ENCODE data around the gene CCN5. TPM values are rescaled to one million over a fixed set of nuclear protein-coding genes. Genes with fewer than 3 reads are reported as not detected.
"Not testable (repeated sequence)": the region's sequence is repeated elsewhere in the genome, so short reads cannot be mapped to it uniquely, and the experiment has no call there.

The CCN5 gene
- total RNA-seq, 1 donor from 2014 or later: not detected

DNA sequence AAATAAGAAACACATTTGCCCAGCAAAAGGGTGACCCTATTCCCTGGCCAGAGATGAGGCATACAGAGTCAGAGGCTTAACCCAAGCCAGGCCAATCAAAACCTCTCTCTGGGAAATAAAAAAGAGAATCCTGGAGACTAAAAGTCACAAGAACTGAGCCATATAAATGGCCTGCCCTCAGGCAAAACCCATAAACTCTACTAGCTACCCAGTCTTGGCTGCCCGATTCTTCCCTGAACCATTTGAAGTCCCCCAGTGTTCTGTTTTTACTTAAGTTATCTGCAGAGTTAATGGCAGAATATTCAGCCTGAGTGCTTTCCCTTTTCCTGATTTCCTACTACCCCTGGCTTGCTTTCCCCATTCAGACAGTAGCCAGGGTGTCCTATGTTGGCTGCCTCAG lies 44.4 kb downstream of the CCN5 start:
- TF ChIP-seq, protein P1, sequence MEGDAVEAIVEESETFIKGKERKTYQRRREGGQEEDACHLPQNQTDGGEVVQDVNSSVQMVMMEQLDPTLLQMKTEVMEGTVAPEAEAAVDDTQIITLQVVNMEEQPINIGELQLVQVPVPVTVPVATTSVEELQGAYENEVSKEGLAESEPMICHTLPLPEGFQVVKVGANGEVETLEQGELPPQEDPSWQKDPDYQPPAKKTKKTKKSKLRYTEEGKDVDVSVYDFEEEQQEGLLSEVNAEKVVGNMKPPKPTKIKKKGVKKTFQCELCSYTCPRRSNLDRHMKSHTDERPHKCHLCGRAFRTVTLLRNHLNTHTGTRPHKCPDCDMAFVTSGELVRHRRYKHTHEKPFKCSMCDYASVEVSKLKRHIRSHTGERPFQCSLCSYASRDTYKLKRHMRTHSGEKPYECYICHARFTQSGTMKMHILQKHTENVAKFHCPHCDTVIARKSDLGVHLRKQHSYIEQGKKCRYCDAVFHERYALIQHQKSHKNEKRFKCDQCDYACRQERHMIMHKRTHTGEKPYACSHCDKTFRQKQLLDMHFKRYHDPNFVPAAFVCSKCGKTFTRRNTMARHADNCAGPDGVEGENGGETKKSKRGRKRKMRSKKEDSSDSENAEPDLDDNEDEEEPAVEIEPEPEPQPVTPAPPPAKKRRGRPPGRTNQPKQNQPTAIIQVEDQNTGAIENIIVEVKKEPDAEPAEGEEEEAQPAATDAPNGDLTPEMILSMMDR (conservative IDR thresholded peaks at IDR 0.05; ENCODE audit: low read depth, low read length): no peak
- DNase-seq (ENCODE audit: low read depth): no peak
- no peak overlapping the region for H3K4me3 ChIP-seq (ENCODE audit: low read depth, low read length)

DNA sequence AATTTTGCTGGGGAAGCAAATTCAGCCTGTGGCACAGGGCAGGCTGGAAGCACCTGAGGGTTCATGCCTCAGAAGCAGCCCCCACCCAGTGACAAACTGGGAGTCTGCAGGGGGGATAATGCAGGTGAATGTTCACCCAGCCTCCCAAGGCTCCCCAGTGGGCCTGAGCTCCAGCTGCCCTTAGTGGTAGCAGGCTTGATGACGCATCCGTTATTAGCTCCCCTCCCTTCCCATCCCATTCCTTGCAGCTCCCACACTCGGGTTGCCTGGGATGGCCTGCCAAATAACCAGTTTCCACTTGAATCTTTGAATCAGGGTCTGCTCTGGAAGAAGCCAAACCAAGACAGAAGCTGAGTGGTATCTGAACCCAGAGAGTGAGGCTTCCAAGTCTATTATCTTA lies 46.3 kb downstream of the CCN5 start:
- TF ChIP-seq, protein P1 (conservative IDR thresholded peaks at IDR 0.05; ENCODE audit: low read depth, low read length): no peak
- no peak for DNase-seq (ENCODE audit: low read depth)
- no peak overlapping the region for H3K4me3 ChIP-seq (ENCODE audit: low read depth, low read length)

DNA sequence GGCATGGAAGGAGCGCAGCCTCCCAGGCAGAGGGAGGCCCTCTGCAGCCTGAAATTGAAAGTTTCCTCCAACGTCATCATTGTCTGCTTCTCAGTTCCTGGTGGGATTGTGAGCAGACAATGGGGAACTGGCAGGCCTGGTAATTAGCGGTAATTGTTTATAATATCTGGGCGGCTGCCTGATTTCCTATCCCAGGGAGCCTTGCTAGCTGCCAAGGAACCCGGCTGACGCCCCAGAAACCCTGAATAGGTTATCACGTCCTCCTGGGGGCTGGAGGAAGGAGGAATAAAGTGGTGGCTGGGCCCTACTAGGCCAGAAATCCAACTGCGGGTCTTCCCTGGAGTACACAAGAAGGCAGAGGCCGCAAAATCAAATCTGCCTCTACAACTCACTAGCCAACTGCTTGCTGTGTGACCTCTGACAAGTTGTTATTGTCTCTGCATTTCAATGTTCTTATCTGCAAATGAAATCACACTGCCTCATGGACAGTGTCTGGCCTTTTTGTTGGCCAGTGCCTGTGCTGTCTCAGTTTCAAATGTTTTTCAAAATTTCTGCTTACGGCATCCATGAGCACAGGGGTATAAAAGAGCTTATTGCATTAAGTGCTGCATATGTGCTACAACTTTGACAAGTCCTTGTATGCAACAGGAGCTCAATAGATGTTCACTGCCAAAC lies 47.4 kb downstream of the CCN5 start:
- TF ChIP-seq, protein P1 (conservative IDR thresholded peaks at IDR 0.05; ENCODE audit: low read depth, low read length): no peak
- DNase-seq (ENCODE audit: low read depth): no peak
- no peak overlapping the region for H3K4me3 ChIP-seq (ENCODE audit: low read depth, low read length)

DNA sequence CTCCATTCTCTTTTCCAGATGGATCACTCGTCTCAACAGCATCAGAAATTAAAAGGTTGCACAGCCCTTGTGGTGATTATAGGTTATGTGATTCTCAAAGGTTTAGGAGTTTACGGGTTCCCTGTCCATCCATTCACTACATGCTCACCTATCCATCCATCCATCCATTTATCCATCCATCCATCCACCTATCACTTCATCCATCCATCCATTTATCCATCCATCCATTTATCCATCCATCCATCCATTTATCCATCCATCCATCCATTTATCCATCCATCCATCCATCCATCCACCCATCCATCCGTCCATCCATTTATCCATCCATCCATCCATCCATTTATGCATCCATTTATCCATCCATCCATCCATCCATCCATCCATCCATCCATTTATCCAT lies 48.6 kb downstream of the CCN5 start:
- H3K4me3 ChIP-seq (ENCODE audit: low read depth, low read length); DNase-seq (ENCODE audit: low read depth): not testable (repeated sequence)

DNA sequence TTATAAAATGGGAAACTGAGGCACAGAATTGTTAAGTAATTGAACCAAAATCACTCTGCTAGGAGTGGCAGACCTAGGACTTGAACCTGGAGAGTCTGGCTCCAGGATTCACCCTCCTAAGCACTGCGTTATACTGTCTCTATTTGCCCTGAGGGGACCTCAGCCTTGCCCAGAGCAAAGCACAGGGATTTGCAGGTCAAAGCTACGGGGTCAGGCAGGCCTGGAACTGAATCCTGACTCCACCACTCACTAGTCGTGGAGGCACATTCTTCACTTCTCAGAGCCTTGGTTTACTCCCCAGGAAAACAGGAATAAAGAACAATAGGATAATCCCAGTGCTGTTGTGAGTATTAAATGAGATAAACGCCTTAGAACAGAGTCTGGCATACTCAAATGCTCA lies 49.9 kb downstream of the CCN5 start:
- no peak for DNase-seq (ENCODE audit: low read depth)
- TF ChIP-seq, protein P1 (conservative IDR thresholded peaks at IDR 0.05; ENCODE audit: low read depth, low read length): no peak
- H3K4me3 ChIP-seq (ENCODE audit: low read depth, low read length): no peak overlapping the region

DNA sequence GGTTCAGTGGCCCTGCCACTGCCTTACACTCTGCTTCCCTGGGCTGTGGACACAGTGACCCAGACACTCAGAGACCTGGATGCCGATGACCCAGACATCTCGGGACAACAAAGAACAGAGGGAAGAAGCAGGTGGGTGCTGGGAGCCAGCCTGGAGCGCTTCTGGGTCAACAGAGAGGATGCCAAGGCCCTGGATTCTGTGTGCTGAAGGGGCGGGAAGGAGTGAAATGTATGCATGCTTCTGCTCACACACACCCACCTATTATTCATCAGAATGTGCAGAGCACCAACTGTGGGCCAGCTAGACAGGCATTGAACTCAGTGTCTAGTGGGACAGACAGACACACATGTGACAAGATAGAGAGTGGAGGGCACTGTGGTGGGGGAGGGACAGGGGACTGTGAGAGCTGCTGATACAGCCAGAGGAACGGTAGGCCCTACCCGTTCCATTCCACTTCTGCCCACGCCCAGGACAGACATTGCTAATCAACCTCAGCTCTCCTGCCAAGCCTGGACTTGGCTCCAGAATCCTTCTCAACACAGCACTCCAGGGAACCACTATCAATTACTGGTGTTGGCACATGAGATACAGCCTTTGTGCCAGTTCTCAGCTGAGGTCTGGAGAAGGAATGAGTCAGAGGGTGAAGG lies 50.7 kb downstream of the CCN5 start:
- no peak for DNase-seq (ENCODE audit: low read depth)
- no peak overlapping the region for H3K4me3 ChIP-seq (ENCODE audit: low read depth, low read length)
- TF ChIP-seq, protein P1 (conservative IDR thresholded peaks at IDR 0.05; ENCODE audit: low read depth, low read length): no peak

DNA sequence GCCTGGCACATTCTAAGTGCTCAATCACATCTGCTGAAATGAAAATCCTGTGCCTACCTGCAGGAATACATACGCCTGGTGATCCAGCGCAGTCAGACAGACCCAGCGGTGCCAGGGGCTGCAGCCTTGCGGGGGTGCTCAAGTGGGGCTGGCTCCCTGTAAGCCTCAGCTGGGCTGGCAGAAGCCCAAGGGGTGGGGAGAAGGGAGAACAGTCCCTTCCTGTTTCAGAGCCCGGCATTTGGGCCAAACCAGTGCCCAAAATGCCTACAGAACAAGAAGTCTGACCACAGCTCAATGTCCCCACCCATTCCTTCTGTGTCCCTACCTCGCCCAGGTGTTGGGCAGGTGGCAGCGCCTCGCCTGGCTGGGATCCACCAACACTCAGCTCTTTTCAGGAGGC lies 53.1 kb downstream of the CCN5 start:
- H3K4me3 ChIP-seq (ENCODE audit: low read depth, low read length): no peak overlapping the region
- TF ChIP-seq, protein P1 (conservative IDR thresholded peaks at IDR 0.05; ENCODE audit: low read depth, low read length): no peak
- DNase-seq (ENCODE audit: low read depth): no peak
